BE2C (cell line): ENCODE results near the gene TSC22D2.

Experiments
- DNase-seq: peaks from one replicate; pipeline ENCODE4 v3.0.0-alpha.2; 2020
- H3K27me3 ChIP-seq: fragments of 250-450 bp; sonication (Bioruptor Pico); 2 replicates; pipeline ENCODE4 v1.5.1; 2020; ENCODE audit warnings: mild to moderate bottlenecking
- H3K36me3 ChIP-seq: fragments of 250-450 bp; sonication (Bioruptor Pico); 2 replicates; pipeline ENCODE4 v1.5.1; 2020; ENCODE audit warnings: mild to moderate bottlenecking
- H3K4me1 ChIP-seq: fragments of 250-450 bp; sonication (Bioruptor Pico); 2 replicates; pipeline ENCODE4 v1.5.1; 2020
- H3K4me3 ChIP-seq: 2 replicates; pipeline ENCODE4 v1.5.1; 2011; ENCODE audit warnings: low read depth, low read length
- H3K9me3 ChIP-seq: fragments of 250-450 bp; sonication (Bioruptor Pico); 2 replicates; pipeline ENCODE4 v1.5.1; 2020
- CTCF ChIP-seq: IDR thresholded peaks from 2 replicates; pipeline ENCODE4 v1.5.1; 2012; ENCODE audit warnings: mild to moderate bottlenecking, low read depth, low read length

The TSC22D2 gene

DNA sequence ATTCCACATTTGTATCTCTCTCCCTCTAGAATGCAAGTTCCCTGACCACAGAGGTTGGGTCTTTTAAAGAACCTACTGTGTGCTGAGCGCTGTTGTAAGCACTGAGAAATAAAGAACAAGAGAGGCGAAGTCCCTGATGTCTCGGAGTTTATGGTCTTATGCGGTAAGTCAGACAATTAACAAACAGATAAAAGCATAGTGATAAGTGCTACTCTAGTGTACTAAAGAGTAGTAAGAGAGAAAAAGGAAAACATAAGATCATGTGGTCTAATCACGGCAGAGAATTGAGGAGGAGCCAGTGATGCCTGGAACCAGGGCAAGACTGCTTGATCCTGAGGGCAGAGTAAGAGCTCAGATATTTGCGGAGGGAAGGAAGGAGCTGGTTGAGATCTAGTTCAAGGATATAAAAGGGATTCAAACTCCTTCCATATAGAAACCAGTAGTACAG, 29.8 kb upstream of the TSC22D2 start:
- no peak for TF ChIP-seq CTCF
- DNase-seq, result no peak
- no peak overlapping the region for H3K4me3 ChIP-seq
- H3K27me3 ChIP-seq, result no peaks in the 10 kb centered on the region
- H3K9me3 ChIP-seq, result no peaks in the 10 kb centered on the region
- H3K36me3 ChIP-seq, result no peaks in the 10 kb centered on the region
- H3K4me1 ChIP-seq, result no peaks in the 10 kb centered on the region

- no peaks in the 10 kb centered on the region for H3K4me1 ChIP-seq
- no peak for TF ChIP-seq CTCF
- H3K9me3 ChIP-seq, result no peaks in the 10 kb centered on the region
- no peak overlapping the region for H3K4me3 ChIP-seq
- no peaks in the 10 kb centered on the region for H3K36me3 ChIP-seq
- DNase-seq, result no peak
- no peaks in the 10 kb centered on the region for H3K27me3 ChIP-seq
Measured at GRCh38 chr3:150379469-150379868, 28.6 kb upstream of the TSC22D2 start.

GRCh38 chr3:150384296-150385212, 23.5 kb upstream of the TSC22D2 start:
- no peak for TF ChIP-seq CTCF
- no peak for DNase-seq
- Histone ChIP-seq H3K4me3 (no peak overlapping the region), H3K36me3 (no peaks in the 10 kb centered on the region), H3K4me1 (no peaks in the 10 kb centered on the region), H3K9me3 (no peaks in the 10 kb centered on the region), H3K27me3 (no peaks in the 10 kb centered on the region)

DNA sequence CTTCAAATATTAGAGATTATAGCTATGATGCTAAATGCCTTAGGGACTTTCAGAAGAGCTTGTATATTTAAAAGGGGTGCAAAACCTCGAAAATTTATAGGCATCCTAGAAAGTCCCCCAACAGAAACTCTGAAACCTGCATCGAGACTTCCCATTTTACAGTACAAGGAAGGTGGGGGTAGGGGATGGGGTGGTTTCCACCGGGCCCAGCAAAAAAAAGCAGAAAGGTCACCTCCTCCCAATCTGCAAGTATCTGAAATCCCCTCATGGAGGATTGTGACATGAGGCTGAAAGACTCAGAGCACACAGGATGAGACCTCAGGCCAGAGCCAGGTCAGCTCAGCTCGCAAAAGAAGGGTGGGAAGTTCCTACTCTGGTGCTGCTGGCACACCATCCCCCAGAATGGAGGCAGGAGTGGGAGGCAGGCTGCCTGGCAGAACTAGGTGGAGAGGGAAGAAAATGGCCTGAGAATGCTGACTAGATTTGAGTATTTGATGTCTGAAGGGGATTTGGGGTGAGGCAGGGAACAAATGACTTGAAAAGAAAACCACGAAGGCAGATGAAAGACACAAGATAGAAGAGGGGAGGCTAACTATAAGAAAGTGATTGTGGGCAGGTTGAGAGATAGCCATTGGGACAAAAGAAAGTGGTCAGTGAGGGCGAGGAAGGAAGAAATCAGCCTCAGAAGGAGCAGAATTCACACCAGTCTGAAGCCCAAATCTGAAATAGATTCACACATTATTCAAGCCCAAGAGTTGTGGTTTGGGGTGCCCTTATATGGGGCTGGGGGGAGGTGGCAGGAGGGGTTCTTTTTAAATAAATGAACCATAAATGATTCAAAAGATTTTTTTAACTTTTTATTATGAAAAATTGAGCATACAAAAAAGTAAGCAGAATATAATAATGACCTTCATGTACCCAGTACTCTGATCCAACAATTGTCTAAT, 22.5 kb upstream of the TSC22D2 start:
- Histone ChIP-seq H3K4me3 (no peak overlapping the region), H3K4me1 (no peaks in the 10 kb centered on the region), H3K27me3 (no peaks in the 10 kb centered on the region), H3K36me3 (no peaks in the 10 kb centered on the region), H3K9me3 (no peaks in the 10 kb centered on the region; the same call in 1 of the 2 replicates)
- no peak for TF ChIP-seq CTCF
- DNase-seq, result no peak

DNA sequence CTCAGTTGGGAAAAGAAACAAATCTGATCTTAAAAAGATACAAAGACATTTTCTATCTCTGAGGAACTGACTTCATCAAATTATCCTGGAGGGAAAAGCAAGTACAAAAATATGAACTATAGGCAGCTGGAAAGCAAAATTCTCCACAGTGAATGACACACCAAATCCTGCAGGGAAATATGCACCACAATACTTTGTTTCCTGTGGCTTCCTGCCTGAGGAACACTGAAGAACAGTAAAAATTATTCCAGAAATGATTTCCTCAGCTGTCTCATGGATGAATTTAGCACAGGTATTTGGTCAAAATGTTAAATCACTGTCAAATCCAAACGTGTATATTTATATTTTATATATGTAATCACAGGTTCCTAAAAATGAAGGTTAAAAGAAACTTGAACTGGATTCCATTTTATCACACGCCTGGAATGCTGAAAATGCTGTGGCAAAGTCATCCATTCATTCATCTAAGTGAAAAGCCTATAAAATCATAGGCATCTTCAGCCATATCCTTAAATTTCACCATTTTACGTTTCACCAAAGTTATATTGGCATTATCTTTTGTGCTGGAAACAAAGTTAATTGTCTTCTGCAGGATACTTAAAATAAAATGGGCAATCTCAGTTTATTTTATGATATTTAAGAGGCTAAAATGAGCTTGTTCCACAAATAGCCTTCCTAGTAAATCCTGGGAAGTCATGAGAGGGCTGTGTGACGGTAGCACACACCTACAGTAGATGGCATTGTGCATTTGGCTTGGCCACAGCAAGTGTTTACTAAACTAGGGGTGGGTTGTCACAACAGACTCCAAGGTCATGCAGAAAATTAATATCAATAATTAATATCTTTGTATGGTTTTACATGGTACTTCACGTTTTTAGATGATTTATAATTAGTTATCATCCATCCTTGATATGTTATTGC, 19.3 kb upstream of the TSC22D2 start:
- DNase-seq, result no peak
- H3K27me3 ChIP-seq, result no peaks in the 10 kb centered on the region
- H3K4me1 ChIP-seq, result no peaks in the 10 kb centered on the region
- H3K9me3 ChIP-seq, result no peaks in the 10 kb centered on the region; the same call in 1 of the 2 replicates
- H3K36me3 ChIP-seq, result no peaks in the 10 kb centered on the region
- H3K4me3 ChIP-seq, result no peak overlapping the region
- no peak for TF ChIP-seq CTCF
